Mesenchymal stem cell (in vitro differentiated cells and primary cell): ENCODE data around the gene HOXB2. TPM values are rescaled to one million over a fixed set of nuclear protein-coding genes. Genes with fewer than 3 reads are reported as not detected.

Experiments
- DNase-seq: peaks from one replicate; pipeline ENCODE4 v3.0.0-alpha.2; 2013
- H2AFZ ChIP-seq: one replicate; pipeline ENCODE4 v1.6.1; 2013; ENCODE audit warnings: low read depth, mild to moderate bottlenecking, control low read depth, inconsistent platforms, low read length, moderate library complexity
- H2AK5ac ChIP-seq: 2 replicates; pipeline ENCODE4 v1.6.1; 2013; ENCODE audit warnings: low read length, moderate library complexity, mild to moderate bottlenecking, inconsistent platforms; ENCODE audit not compliant: severe bottlenecking
- H2BK120ac ChIP-seq: one replicate; pipeline ENCODE4 v1.6.1; 2013; ENCODE audit warnings: low read depth, mild to moderate bottlenecking, inconsistent platforms, low read length, moderate library complexity
- H2BK12ac ChIP-seq, 2 experiments: one replicate each; pipeline ENCODE4 v1.6.1; 2013; ENCODE audit warnings: inconsistent platforms in 2 of 2, low read length in 2 of 2, mild to moderate bottlenecking in 2 of 2, moderate library complexity in 2 of 2, control low read depth in 1 of 2
- H2BK15ac ChIP-seq: one replicate; pipeline ENCODE4 v1.6.1; 2013; ENCODE audit warnings: mild to moderate bottlenecking, low read depth, inconsistent platforms; ENCODE audit not compliant: poor library complexity, severe bottlenecking
- H2BK5ac ChIP-seq: 2 replicates; pipeline ENCODE4 v1.6.1; 2013; ENCODE audit warnings: low read depth, mild to moderate bottlenecking, low read length, control low read depth, inconsistent platforms; ENCODE audit not compliant: poor library complexity, severe bottlenecking
- H3K14ac ChIP-seq, 2 experiments: one replicate each; pipeline ENCODE4 v1.6.1; 2013; ENCODE audit warnings: inconsistent platforms in 2 of 2, low read length in 2 of 2, control low read depth in 1 of 2, mild to moderate bottlenecking in 1 of 2, moderate library complexity in 1 of 2
- H3K18ac ChIP-seq, 2 experiments: one replicate each; pipeline ENCODE4 v1.6.1; 2013; ENCODE audit warnings: inconsistent platforms in 2 of 2, low read length in 2 of 2, control low read depth in 1 of 2, low read depth in 1 of 2, mild to moderate bottlenecking in 1 of 2
- H3K23ac ChIP-seq, 2 experiments: one replicate each; pipeline ENCODE4 v1.6.1; 2013; ENCODE audit warnings: inconsistent platforms in 2 of 2, low read length in 2 of 2, mild to moderate bottlenecking in 2 of 2, moderate library complexity in 2 of 2, control low read depth in 1 of 2
- H3K27ac ChIP-seq: 2 replicates; pipeline ENCODE4 v1.5.1; 2013; ENCODE audit warnings: mild to moderate bottlenecking, moderate library complexity, low read length, control low read depth, inconsistent platforms; ENCODE audit not compliant: poor library complexity, severe bottlenecking
- H3K27me3 ChIP-seq, 2 experiments: 2 replicates each; pipeline versions ENCODE4 v1.6.1 to v1.7.0; 2013; ENCODE audit warnings: low read length in 2 of 2, mild to moderate bottlenecking in 2 of 2, moderate library complexity in 2 of 2, control low read depth in 1 of 2, inconsistent platforms in 1 of 2; ENCODE audit not compliant: control insufficient read depth in 1 of 2, insufficient read depth in 1 of 2
- H3K36me3 ChIP-seq, 2 experiments: 2 replicates each; pipeline versions ENCODE4 v1.6.1 to v1.7.0; 2013; ENCODE audit warnings: low read length in 2 of 2, control low read depth in 1 of 2, inconsistent platforms in 1 of 2, low read depth in 1 of 2, mild to moderate bottlenecking in 1 of 2; ENCODE audit not compliant: insufficient read depth in 2 of 2, control insufficient read depth in 1 of 2
- H3K4ac ChIP-seq, 2 experiments: one replicate each; pipeline ENCODE4 v1.6.1; 2013; ENCODE audit warnings: inconsistent platforms in 2 of 2, low read length in 2 of 2, mild to moderate bottlenecking in 2 of 2, moderate library complexity in 2 of 2, control low read depth in 1 of 2, low read depth in 1 of 2
- H3K4me1 ChIP-seq: 2 replicates; pipeline ENCODE4 v1.6.1; 2013; ENCODE audit warnings: low read depth, low read length, control low read depth; ENCODE audit not compliant: control insufficient read depth, insufficient read depth
- H3K4me2 ChIP-seq: 2 replicates; pipeline ENCODE4 v1.6.1; 2013; ENCODE audit warnings: low read length, mild to moderate bottlenecking, inconsistent platforms; ENCODE audit not compliant: poor library complexity, severe bottlenecking
- H3K4me3 ChIP-seq, 2 experiments: 2 replicates each; pipeline versions ENCODE4 v1.5.1 to v1.7.0; 2013; ENCODE audit warnings: low read length in 2 of 2, mild to moderate bottlenecking in 2 of 2, control low read depth in 1 of 2, low read depth in 1 of 2; ENCODE audit not compliant: insufficient read depth in 1 of 2
- H3K79me1 ChIP-seq: replicated peaks from 2 replicates; pipeline ENCODE4 v1.6.1; 2013; ENCODE audit warnings: mild to moderate bottlenecking, control low read depth, low read length, inconsistent platforms; ENCODE audit not compliant: poor library complexity, severe bottlenecking
- H3K9ac ChIP-seq: 2 replicates; pipeline ENCODE4 v1.7.0; 2013; ENCODE audit warnings: mild to moderate bottlenecking, low read length, moderate library complexity
- H3K9me3 ChIP-seq: 2 replicates; pipeline ENCODE4 v1.7.0; 2013; ENCODE audit warnings: mild to moderate bottlenecking, low read length; ENCODE audit not compliant: control insufficient read depth
- H4K8ac ChIP-seq: one replicate; pipeline ENCODE4 v1.6.1; 2013; ENCODE audit warnings: inconsistent platforms, mild to moderate bottlenecking, low read length, moderate library complexity
- H4K91ac ChIP-seq: one replicate; pipeline ENCODE4 v1.6.1; 2013; ENCODE audit warnings: mild to moderate bottlenecking, low read length, inconsistent platforms
- WGBS: methylation state at CpG from one replicate; pipeline ENCODE4 v1.1.7; 2013; ENCODE audit warnings: mixed read lengths; 5-methylcytosine and 5-hydroxymethylcytosine counted together
- polyA plus RNA-seq, 2 experiments: library from polyadenylated mRNA; stranded (reverse); fragments of 200-250 nt; gene quantifications; one replicate each; pipeline ENCODE4 v1.2.3, GENCODE V29; 2013

HOXB2 gene
- 51.3 TPM for polyA plus RNA-seq (2013, experiment 1 of 2)
- polyA plus RNA-seq (2013, experiment 2 of 2) = 53.0 TPM

GRCh38 chr17:48545022-48545375, at the start of gene HOXB2:
Gene HOXB2, minus strand, starts transcription at chr17:48545109. Its CDS starts 198 bp downstream, at chr17:48544911.
- Histone ChIP-seq H3K14ac (peak within 1 kb of the TSS; percentile 38 to 68), H2AFZ (no peak within 1 kb of the TSS), H3K4me2 (peak within 1 kb of the TSS; percentile 9), H2AK5ac (peak within 1 kb of the TSS; percentile 93), H2BK120ac (peak within 1 kb of the TSS; percentile 89), H3K23ac (peak within 1 kb of the TSS in 1 of 2 experiments; percentile 96), H4K91ac (peak within 1 kb of the TSS; percentile 65), H3K4ac (peak within 1 kb of the TSS; percentile 90 to 97), H3K4me3 (peak within 1 kb of the TSS; percentile 73 to 97), H2BK15ac (no peak within 1 kb of the TSS), H3K9me3 (no peaks in the 10 kb centered on the region), H3K18ac (peak within 1 kb of the TSS; percentile 96 to 97), H2BK12ac (peak within 1 kb of the TSS; percentile 22 to 97), H3K79me1 (no peaks in the 10 kb centered on the region), H3K9ac (peak within 1 kb of the TSS; percentile 100), H3K27me3 (no peaks in the 10 kb centered on the region), H4K8ac (peak within 1 kb of the TSS; percentile 13), H3K36me3 (peaks cover 19 to 29% of the 10 kb centered on the region in 2 experiments), H2BK5ac (peak within 1 kb of the TSS; percentile 97), H3K4me1 (peaks cover 18% of the 10 kb centered on the region), H3K27ac (peak within 1 kb of the TSS; percentile 99)
- WGBS = 4% methylated on average over 9 of the region's 12 CpGs
- peak; percentile 87 for DNase-seq

GRCh38 chr17:48593840-48594537, 49.1 kb upstream of the HOXB2 start:
- peaks cover 31 to 34% of the 10 kb centered on the region in 2 experiments for H3K36me3 ChIP-seq
- H2BK120ac ChIP-seq = peak overlapping the region; percentile 42
- H3K79me1 ChIP-seq = peaks cover 4% of the 10 kb centered on the region
- peak overlapping the region; percentile 29 for H4K8ac ChIP-seq
- peak overlapping the region; percentile 5 to 25 for H3K23ac ChIP-seq
- H2BK5ac ChIP-seq = no peak overlapping the region
- peak overlapping the region; percentile 79 for H2AK5ac ChIP-seq
- H3K4me1 ChIP-seq = peaks cover 46% of the 10 kb centered on the region
- peak overlapping the region; percentile 90 for H3K27ac ChIP-seq
- H3K4me3 ChIP-seq = peak overlapping the region in 1 of 2 experiments; percentile 80
- DNase-seq = peak; percentile 98
- H3K4me2 ChIP-seq = peak overlapping the region; percentile 44
- H3K27me3 ChIP-seq = no peaks in the 10 kb centered on the region
- H2AFZ ChIP-seq = no peak overlapping the region
- WGBS = under 1% methylated on average over 32 of the region's 37 CpGs
- no peak overlapping the region for H2BK15ac ChIP-seq
- H3K18ac ChIP-seq = peak overlapping the region; percentile 90 to 97
- H3K9me3 ChIP-seq = no peaks in the 10 kb centered on the region
- H2BK12ac ChIP-seq = peak overlapping the region in 1 of 2 experiments; percentile 86
- H3K14ac ChIP-seq = peak overlapping the region in 1 of 2 experiments; percentile 71
- peak overlapping the region; percentile 98 for H3K9ac ChIP-seq
- H4K91ac ChIP-seq = peak overlapping the region; percentile 53
- peak overlapping the region; percentile 36 to 92 for H3K4ac ChIP-seq

- Histone ChIP-seq H3K9ac (peak within 1 kb of the TSS; percentile 98), H3K4me2 (peak within 1 kb of the TSS; percentile 92), H3K4me3 (peak within 1 kb of the TSS; percentile 55 to 80), H2AK5ac (peak within 1 kb of the TSS; percentile 79), H3K36me3 (peaks cover 31 to 34% of the 10 kb centered on the region in 2 experiments), H2AFZ (no peak within 1 kb of the TSS), H3K27me3 (no peaks in the 10 kb centered on the region), H3K79me1 (peaks cover 4% of the 10 kb centered on the region), H3K4ac (peak within 1 kb of the TSS; percentile 88 to 92), H3K18ac (peak within 1 kb of the TSS; percentile 97 to 99), H2BK5ac (peak within 1 kb of the TSS; percentile 39), H2BK12ac (peak within 1 kb of the TSS; percentile 80 to 86), H3K23ac (peak within 1 kb of the TSS; percentile 81 to 100), H4K91ac (peak within 1 kb of the TSS; percentile 99), H3K14ac (peak within 1 kb of the TSS; percentile 44 to 98), H3K9me3 (no peaks in the 10 kb centered on the region), H2BK120ac (peak within 1 kb of the TSS; percentile 89), H2BK15ac (peak within 1 kb of the TSS; percentile 83), H3K4me1 (peaks cover 44% of the 10 kb centered on the region), H3K27ac (peak within 1 kb of the TSS; percentile 90), H4K8ac (peak within 1 kb of the TSS; percentile 87)
- DNase-seq = no peak
- WGBS = under 1% methylated on average over 50 of the region's 50 CpGs
Observed at GRCh38 chr17:48593126-48593829, 48.4 kb upstream of the HOXB2 start, which contains the start of gene HOXB5. Gene HOXB5, minus strand, starts transcription at chr17:48593779. Its CDS starts 97 bp downstream, at chr17:48593682.
